Spleen (tissue), 11 donors: ENCODE measurements around the gene DNAJB8. TPM values are rescaled to one million over a fixed set of nuclear protein-coding genes. Genes with fewer than 3 reads are reported as not detected.
A peak's percentile ranks its signal among the peaks of the same experiment; 100 is the strongest.

Experiments used
- DNase-seq: peaks from one replicate; pipeline ENCODE4 v3.0.0-alpha.2; 2020
- H3K27ac ChIP-seq, 8 donors: fragments of 200-600 bp; sonication (generic) in 7 of 8; 1 replicate in 4 of 8; 2 replicates in 4 of 8; pipeline versions ENCODE4 v1.5.0 to v1.8.0; 2016 to 2021; ENCODE audit warnings: inconsistent platforms in 4 of 8, mild to moderate bottlenecking in 4 of 8, moderate library complexity in 1 of 8
- H3K27me3 ChIP-seq, 7 donors: fragments of 200-600 bp; sonication (generic) in 6 of 7; replicated peaks in 1 of 7; 1 replicate in 4 of 7; 2 replicates in 3 of 7; pipeline versions ENCODE4 v1.5.0 to v1.8.0; 2016 to 2021; ENCODE audit warnings: inconsistent platforms in 3 of 7, mild to moderate bottlenecking in 1 of 7
- H3K36me3 ChIP-seq, 6 donors: fragments of 200-600 bp; sonication (generic) in 5 of 6; 1 replicate in 4 of 6; 2 replicates in 2 of 6; pipeline versions ENCODE4 v1.5.0 to v1.8.0; 2016 to 2021; ENCODE audit warnings: inconsistent platforms in 2 of 6
- H3K4me1 ChIP-seq, 6 donors: fragments of 200-600 bp; sonication (generic) in 5 of 6; 1 replicate in 3 of 6; 2 replicates in 3 of 6; pipeline versions ENCODE4 v1.5.0 to v1.8.0; 2016 to 2021; ENCODE audit warnings: inconsistent platforms in 3 of 6
- H3K4me3 ChIP-seq, 8 donors: fragments of 200-600 bp; sonication (generic) in 7 of 8; 1 replicate in 4 of 8; 2 replicates in 4 of 8; pipeline versions ENCODE4 v1.5.0 to v1.8.0; 2016 to 2021; ENCODE audit warnings: inconsistent platforms in 4 of 8, mild to moderate bottlenecking in 4 of 8, moderate library complexity in 2 of 8
- H3K9me3 ChIP-seq, 8 donors: fragments of 200-600 bp; sonication (generic) in 7 of 8; 1 replicate in 4 of 8; 2 replicates in 4 of 8; pipeline versions ENCODE4 v1.5.0 to v1.8.0; 2016 to 2021; ENCODE audit warnings: inconsistent platforms in 4 of 8
- POLR2A ChIP-seq, 3 donors: fragments of 450-650 bp; IDR thresholded peaks; one replicate each; pipeline ENCODE4 v1.5.1; 2017; ENCODE audit warnings: antibody characterized with exemption in 3 of 3, mild to moderate bottlenecking in 1 of 3
- POLR2AphosphoS5 ChIP-seq, 3 donors: sonication (generic); formaldehyde crosslinking; IDR thresholded peaks; one replicate each; pipeline ENCODE4 v1.5.1; 2017; ENCODE audit warnings: antibody characterized with exemption in 3 of 3
- WGBS, 5 donors: extraction: QIAGEN DNeasy Blood & Tissue Kit in 3 of 5; methylation state at CpG; one replicate each; pipeline versions ENCODE4 v1.1.5 to v1.1.7; 2013 to 2018; 5-methylcytosine and 5-hydroxymethylcytosine counted together
- intact Hi-C: fragments of 100-400 bp; cut with DNase I; formaldehyde crosslinking; loops from one replicate; pipeline ENCODE4 v1.15.0; 2023; ENCODE audit warnings: low total_unique reads
- polyA plus RNA-seq, 3 donors: library from polyadenylated mRNA; stranded (reverse); fragments of 200-250 nt; gene quantifications; one replicate each; pipeline ENCODE4 v1.2.1, GENCODE V29; 2013
- total RNA-seq, 7 donors: library from RNA; depleted of rRNA in 3 of 7; stranded (reverse); fragments of >200 nt in 3 of 7; fragmentation: NEBNext Ultra II Directional in 4 of 7; extraction: Animal tissue kit (Norgen Biotek cat#: 25700) in 4 of 7; gene quantifications; one replicate each; pipeline versions ENCODE4 v1.1.0 to v1.2.1, GENCODE V29; 2016 to 2021
- TF ChIP-seq, protein P1 (sequence below), 11 experiments: fragments of 200-600 bp in 7 of 11; fragments of 450-650 bp in 4 of 11; sonication (generic) in 4 of 11; IDR thresholded peaks in 8 of 11; conservative IDR thresholded peaks in 3 of 11; 1 replicate in 7 of 11; 2 replicates in 4 of 11; pipeline versions ENCODE4 v1.4.0 to v1.8.0; 2016 to 2021; ENCODE audit warnings: antibody characterized with exemption in 11 of 11, inconsistent platforms in 4 of 11, mild to moderate bottlenecking in 1 of 11
- donor health status: healthy with polysubstance abuse.
- donor health status: DM: no; HTN: no; CAD: no; lungs with moderate emphysema.
- donor health status: DM: no; HTN: no; CAD: no.
- donor health status: Bipolar disorder and iron deficiency.
- donor health status: healthy.
- donor health status: DM: no; HTN: no; CAD: no.
- donor health status: DM: yes; HTN: yes; CAD: no.

DNAJB8 gene
- total and polyA plus RNA-seq, 10 donors: not detected

DNA sequence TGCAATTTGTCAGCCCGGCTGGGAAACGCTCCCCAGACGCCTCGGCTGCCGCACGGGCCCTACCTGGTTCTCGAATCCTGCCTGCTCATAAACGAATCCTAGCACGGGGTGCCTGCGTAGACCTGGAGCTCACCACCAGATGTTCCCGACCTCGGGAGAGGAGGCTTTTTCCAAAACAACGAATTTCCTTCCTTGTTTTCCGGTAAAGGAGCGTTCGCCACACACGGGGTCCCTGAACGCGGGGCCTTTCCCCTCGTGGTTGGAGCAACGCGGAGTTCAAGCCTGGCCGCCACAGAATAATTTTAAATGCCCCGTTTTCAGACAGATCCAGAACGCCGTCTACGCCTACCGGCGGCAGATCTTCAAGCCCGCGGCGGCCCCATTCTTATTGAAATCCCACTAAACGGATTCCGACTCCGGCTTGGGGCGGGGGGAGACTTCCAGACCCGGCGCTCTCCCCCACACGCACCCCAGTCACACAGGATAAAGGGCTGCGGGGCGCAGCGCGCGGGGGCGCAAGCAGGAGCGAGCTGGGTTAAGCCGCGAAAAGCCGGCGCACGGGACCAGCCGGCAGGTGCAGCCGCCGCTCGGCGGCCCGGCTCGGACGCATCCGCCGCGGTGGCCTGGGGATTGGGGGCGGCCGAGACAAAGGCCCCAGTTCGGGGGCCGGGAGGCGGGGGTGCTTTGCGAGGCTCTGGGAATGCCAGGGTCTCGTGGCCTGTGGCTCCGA is 25.4 kb upstream of the DNAJB8 start:
- intact Hi-C loops: no loop called here
- WGBS, 5 donors: 15 to 31% (median 21%) methylated on average over 51 to 70 of the region's 70 CpGs

DNA sequence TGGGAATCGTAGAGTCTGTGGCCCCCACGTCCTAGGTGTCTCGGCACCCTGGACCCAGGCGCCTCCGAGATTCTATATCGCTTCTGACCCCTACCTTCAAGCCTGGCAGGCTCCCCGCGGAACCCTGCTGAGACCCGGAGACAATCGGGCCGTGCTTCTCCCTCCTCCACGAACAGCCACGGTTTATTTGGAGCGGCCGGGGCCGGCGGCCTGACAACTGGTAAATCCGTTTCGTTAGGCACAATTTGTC is 24.9 kb upstream of the DNAJB8 start:
- DNase-seq: no peak
- Histone ChIP-seq H3K4me1 (peaks cover 31 to 89% (median 76%) of the 10 kb centered on the region in 6 donors), H3K9me3 (no peaks in the 10 kb centered on the region), H3K27me3 (peaks cover 0 to 99% (median 80%) of the 10 kb centered on the region in 7 donors), H3K27ac (peak overlapping the region in 3 of 8 donors; percentile 90 to 91 (median 91)), H3K4me3 (peak overlapping the region in 4 of 8 donors; percentile 1 to 85 (median 68)), H3K36me3 (peaks cover 0 to 9% (median 0%) of the 10 kb centered on the region in 6 donors)
- 18 to 33% (median 28%) methylated on average over 16 to 19 of the region's 19 CpGs for WGBS, 5 donors
- no peak for TF ChIP-seq POLR2A (IDR thresholded peaks at IDR 0.05)
- TF ChIP-seq POLR2AphosphoS5 (IDR thresholded peaks at IDR 0.05): no peak
- TF ChIP-seq, protein P1, sequence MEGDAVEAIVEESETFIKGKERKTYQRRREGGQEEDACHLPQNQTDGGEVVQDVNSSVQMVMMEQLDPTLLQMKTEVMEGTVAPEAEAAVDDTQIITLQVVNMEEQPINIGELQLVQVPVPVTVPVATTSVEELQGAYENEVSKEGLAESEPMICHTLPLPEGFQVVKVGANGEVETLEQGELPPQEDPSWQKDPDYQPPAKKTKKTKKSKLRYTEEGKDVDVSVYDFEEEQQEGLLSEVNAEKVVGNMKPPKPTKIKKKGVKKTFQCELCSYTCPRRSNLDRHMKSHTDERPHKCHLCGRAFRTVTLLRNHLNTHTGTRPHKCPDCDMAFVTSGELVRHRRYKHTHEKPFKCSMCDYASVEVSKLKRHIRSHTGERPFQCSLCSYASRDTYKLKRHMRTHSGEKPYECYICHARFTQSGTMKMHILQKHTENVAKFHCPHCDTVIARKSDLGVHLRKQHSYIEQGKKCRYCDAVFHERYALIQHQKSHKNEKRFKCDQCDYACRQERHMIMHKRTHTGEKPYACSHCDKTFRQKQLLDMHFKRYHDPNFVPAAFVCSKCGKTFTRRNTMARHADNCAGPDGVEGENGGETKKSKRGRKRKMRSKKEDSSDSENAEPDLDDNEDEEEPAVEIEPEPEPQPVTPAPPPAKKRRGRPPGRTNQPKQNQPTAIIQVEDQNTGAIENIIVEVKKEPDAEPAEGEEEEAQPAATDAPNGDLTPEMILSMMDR (IDR thresholded peaks at IDR 0.05 in 8 of 11, conservative IDR thresholded peaks at IDR 0.05 in 3 of 11): no peak
- intact Hi-C loops: no loop called here

More for the DNA sequence above, 25.4 kb upstream of the DNAJB8 start:
- TF ChIP-seq, protein P1 (IDR thresholded peaks at IDR 0.05 in 8 of 11, conservative IDR thresholded peaks at IDR 0.05 in 3 of 11): no peak
- peak in 1 of 3 donors; percentile 6 for TF ChIP-seq POLR2AphosphoS5 (IDR thresholded peaks at IDR 0.05)
- peaks cover 0 to 99% (median 80%) of the 10 kb centered on the region in 7 donors for H3K27me3 ChIP-seq
- DNase-seq: peak; percentile 74
- H3K36me3 ChIP-seq: peaks cover 0 to 9% (median 0%) of the 10 kb centered on the region in 6 donors
- H3K4me1 ChIP-seq: peaks cover 30 to 89% (median 74%) of the 10 kb centered on the region in 6 donors
- H3K27ac ChIP-seq: no peak overlapping the region
- no peaks in the 10 kb centered on the region for H3K9me3 ChIP-seq
- peak overlapping the region; percentile 9 to 85 (median 26) for H3K4me3 ChIP-seq

DNA sequence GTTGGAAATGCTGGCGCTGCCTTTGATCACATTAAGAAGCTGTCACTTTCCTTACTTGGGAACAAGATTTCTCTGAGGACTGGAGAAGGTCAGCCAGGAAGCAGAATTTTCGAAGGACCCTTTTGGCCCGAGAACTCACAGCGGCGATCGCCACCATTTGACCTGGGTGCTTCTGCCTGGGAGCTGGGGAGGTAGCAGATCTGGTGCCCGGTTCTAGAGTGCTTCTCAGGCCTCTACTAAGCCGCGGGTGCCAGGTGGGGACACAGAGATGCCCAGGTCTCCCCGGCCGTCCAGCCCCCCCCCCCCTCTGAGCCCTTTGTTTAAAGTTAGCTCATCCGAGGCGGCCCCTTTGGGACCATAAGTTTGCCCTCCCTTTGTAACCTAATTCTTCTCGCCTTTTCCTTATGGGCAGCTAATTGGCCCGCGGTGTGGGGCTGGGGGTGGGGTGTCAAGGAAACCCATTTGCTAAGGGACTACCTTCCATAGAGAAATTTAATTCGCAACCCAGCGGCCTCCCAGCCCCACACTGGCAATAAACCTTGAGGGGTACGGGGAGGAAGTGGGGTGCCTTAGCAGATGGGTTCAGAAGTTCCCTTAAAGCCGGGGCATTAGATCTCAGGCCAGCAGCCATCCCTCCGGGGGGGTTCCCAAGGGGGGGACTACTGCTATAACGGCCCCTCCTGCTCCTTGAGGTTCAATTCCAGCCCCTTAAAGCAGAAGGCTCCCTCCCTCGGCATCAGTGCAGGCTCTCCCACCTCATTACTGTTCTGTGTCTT is 24.4 kb upstream of the DNAJB8 start:
- intact Hi-C loops: no loop called here
- peak overlapping the region in 7 of 8 donors; percentile 62 to 85 (median 69) for H3K4me3 ChIP-seq
- DNase-seq: peak; percentile 58
- WGBS, 5 donors: 22 to 30% (median 24%) methylated on average over 18 to 23 of the region's 23 CpGs
- H3K27me3 ChIP-seq: peaks cover 0 to 99% (median 78%) of the 10 kb centered on the region in 7 donors
- H3K27ac ChIP-seq: peak overlapping the region in 6 of 8 donors; percentile 86 to 95 (median 90)
- H3K9me3 ChIP-seq: no peaks in the 10 kb centered on the region
- peaks cover 37 to 93% (median 80%) of the 10 kb centered on the region in 6 donors for H3K4me1 ChIP-seq
- no peak for TF ChIP-seq POLR2A (IDR thresholded peaks at IDR 0.05)
- no peak for TF ChIP-seq POLR2AphosphoS5 (IDR thresholded peaks at IDR 0.05)
- TF ChIP-seq, protein P1 (IDR thresholded peaks at IDR 0.05 in 8 of 11, conservative IDR thresholded peaks at IDR 0.05 in 3 of 11): no peak
- peaks cover 0 to 9% (median 0%) of the 10 kb centered on the region in 6 donors for H3K36me3 ChIP-seq

DNA sequence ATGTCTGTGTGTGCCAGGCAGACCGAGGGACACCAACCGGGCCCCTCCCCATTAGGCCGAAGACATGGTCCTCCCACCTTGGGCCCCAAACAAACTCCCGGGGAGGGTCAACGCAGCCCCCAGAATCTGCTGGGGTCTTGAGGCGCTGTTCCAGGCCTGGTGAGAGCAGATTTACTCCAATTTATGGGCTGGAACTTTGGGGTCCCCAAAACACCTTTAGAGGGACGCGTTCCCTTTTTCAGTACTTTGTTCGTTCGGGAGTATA is 23.9 kb upstream of the DNAJB8 start:
- Histone ChIP-seq H3K4me1 (peaks cover 37 to 94% (median 85%) of the 10 kb centered on the region in 6 donors), H3K27me3 (peaks cover 3 to 100% (median 83%) of the 10 kb centered on the region in 7 donors), H3K4me3 (peak overlapping the region; percentile 40 to 85 (median 68)), H3K9me3 (no peaks in the 10 kb centered on the region), H3K27ac (peak overlapping the region in 7 of 8 donors; percentile 86 to 95 (median 90)), H3K36me3 (peaks cover 0 to 9% (median 0%) of the 10 kb centered on the region in 6 donors)
- intact Hi-C loops: no loop called here
- WGBS, 5 donors: 19 to 33% (median 24%) methylated on average over 6 to 10 of the region's 10 CpGs
- DNase-seq: no peak
- TF ChIP-seq, protein P1 (IDR thresholded peaks at IDR 0.05 in 8 of 11, conservative IDR thresholded peaks at IDR 0.05 in 3 of 11): no peak
- no peak for TF ChIP-seq POLR2A (IDR thresholded peaks at IDR 0.05)
- TF ChIP-seq POLR2AphosphoS5 (IDR thresholded peaks at IDR 0.05): no peak
